Measurements from ENCODE around the gene JUP.
"Not testable (repeated sequence)": the region's sequence is repeated elsewhere in the genome, so short reads cannot be mapped to it uniquely, and the experiment has no call there.

Gene JUP

GRCh38 chr17:41777574-41778188 is 8.8 kb downstream of the JUP start:
- no peak for DNase-seq

- DNase-seq, result no peak
These were observed 9.3 kb downstream of the JUP start for GRCh38 chr17:41777157-41777573.

- DNase-seq, result not testable (repeated sequence)
These were observed 10.1 kb downstream of the JUP start for GRCh38 chr17:41776262-41776900.

GRCh38 chr17:41775394-41776226 is 10.9 kb downstream of the JUP start:
- DNase-seq, result no peak

GRCh38 chr17:41773731-41774193 is 12.7 kb downstream of the JUP start:
- DNase-seq, result no peak

GRCh38 chr17:41773190-41773588 is 13.3 kb downstream of the JUP start:
- DNase-seq, result no peak

- no peak for DNase-seq
These were observed 13.8 kb downstream of the JUP start for GRCh38 chr17:41772586-41773189.

GRCh38 chr17:41772218-41772585 is 14.3 kb downstream of the JUP start:
- DNase-seq, result no peak

GRCh38 chr17:41771389-41772206 is 14.9 kb downstream of the JUP start:
- no peak for DNase-seq

- no peak for DNase-seq
These were observed 16.5 kb downstream of the JUP start for GRCh38 chr17:41769985-41770384.

- no peak for DNase-seq
These were observed 17.1 kb downstream of the JUP start for GRCh38 chr17:41769346-41769862.

GRCh38 chr17:41768682-41769288 is 17.7 kb downstream of the JUP start:
- no peak for DNase-seq

- no peak for DNase-seq
These were observed 19.0 kb downstream of the JUP start for GRCh38 chr17:41767324-41768042.

GRCh38 chr17:41766135-41766534 is 20.4 kb downstream of the JUP start:
- no peak for DNase-seq

- DNase-seq, result no peak
These were observed 23.2 kb downstream of the JUP start for GRCh38 chr17:41763327-41763726.

- DNase-seq, result no peak
These were observed 23.7 kb downstream of the JUP start for GRCh38 chr17:41762841-41763240.

- no peak for DNase-seq
These were observed 24.1 kb downstream of the JUP start for GRCh38 chr17:41762391-41762790.

- no peak for DNase-seq
These were observed 25.6 kb downstream of the JUP start for GRCh38 chr17:41760878-41761277.

- no peak for DNase-seq
These were observed 27.9 kb downstream of the JUP start for GRCh38 chr17:41758601-41759000.

GRCh38 chr17:41754066-41754465 is 32.4 kb downstream of the JUP start:
- DNase-seq, result no peak

- no peak for DNase-seq
These were observed 35.2 kb downstream of the JUP start for GRCh38 chr17:41751288-41751687.

Measured in KG1 (cell line).